ENCODE measurements around the gene HIBADH. TPM values are rescaled to one million over a fixed set of nuclear protein-coding genes. Genes with fewer than 3 reads are reported as not detected.

HIBADH gene
- polyA plus RNA-seq, 2 of the 4 experiments (the other 2 are of a cell fraction), result 49.5 to 118 TPM

- TF ChIP-seq E2F6 (IDR thresholded peaks at IDR 0.05; ENCODE audit: borderline replicate concordance, low read depth) (no peak), EHMT2 (IDR thresholded peaks at IDR 0.05; ENCODE audit: low read depth) (no peak), HDAC2 (IDR thresholded peaks at IDR 0.05) (no peak), FOXS1 (CRISPR knock-in tag; IDR thresholded peaks at IDR 0.05) (no peak), HOXA7 (CRISPR knock-in tag; IDR thresholded peaks at IDR 0.05) (no peak), CBX2 (IDR thresholded peaks at IDR 0.05; ENCODE audit: borderline replicate concordance, low read depth) (no peak), ZNF302 (CRISPR knock-in tag; IDR thresholded peaks at IDR 0.05) (no peak), ZFP36 (IDR thresholded peaks at IDR 0.05; ENCODE audit: borderline replicate concordance, partially characterized antibody) (no peak), MAZ (IDR thresholded peaks at IDR 0.05; ENCODE audit: borderline replicate concordance, low read depth, low read length) (no peak), REST (IDR thresholded peaks at IDR 0.05) (no peak), FOSB (CRISPR knock-in tag; IDR thresholded peaks at IDR 0.05) (no peak), HES2 (IDR thresholded peaks at IDR 0.05) (no peak), HMGXB4 (CRISPR knock-in tag; IDR thresholded peaks at IDR 0.05; ENCODE audit: borderline replicate concordance) (no peak)
- ATAC-seq (no peak), DNase-seq (ENCODE audit: low read depth in 1 of 2, low spot score in 1 of 2) (no peak), FAIRE-seq (no peak)
- Histone ChIP-seq H3K4me1 (no peaks in the 10 kb centered on the region), H3K4me2 (no peak overlapping the region), H3K4me3 (no peak overlapping the region), H3K9me3 (no peaks in the 10 kb centered on the region), H3K27ac (no peak overlapping the region)
- 86% methylated on average over 4 of the region's 4 CpGs for WGBS (ENCODE audit: missing lambda C conversion rate)
- ChIA-PET CTCF (interaction anchor here (1.1 to 1.4 kb wide), 2 partner anchors 9 to 339 kb away, joined by 3 read pairs; no protein-coding TSS in a partner anchor), POLR2A (no interaction called here)
Observed at GRCh38 chr7:27518561-27519350, 143.9 kb downstream of the HIBADH start.

GRCh38 chr7:27516421-27516820 lies 146.3 kb downstream of the HIBADH start:
- CTCF ChIA-PET, result interaction anchor here (0.6 kb wide), 1 partner anchor 654 kb away, joined by 3 read pairs; no protein-coding TSS in a partner anchor
- no peak for DNase-seq (ENCODE audit: low read depth in 1 of 2, low spot score in 1 of 2)
- no peak for ATAC-seq
- Histone ChIP-seq H3K4me2 (no peak overlapping the region), H3K4me1 (no peaks in the 10 kb centered on the region), H3K4me3 (no peak overlapping the region), H3K9me3 (no peaks in the 10 kb centered on the region), H3K27ac (no peak overlapping the region)
- no peak for FAIRE-seq
- POLR2A ChIA-PET, result no interaction called here
- TF ChIP-seq EHMT2 (IDR thresholded peaks at IDR 0.05; ENCODE audit: low read depth) (no peak), RFX5 (IDR thresholded peaks at IDR 0.05) (no peak), FOXS1 (CRISPR knock-in tag; IDR thresholded peaks at IDR 0.05) (no peak), HMGXB4 (CRISPR knock-in tag; IDR thresholded peaks at IDR 0.05; ENCODE audit: borderline replicate concordance) (no peak), CEBPB (IDR thresholded peaks at IDR 0.05) (no peak), FOSB (CRISPR knock-in tag; IDR thresholded peaks at IDR 0.05) (no peak), ATOH8 (CRISPR knock-in tag; IDR thresholded peaks at IDR 0.05; ENCODE audit: low read depth) (no peak), EHF (CRISPR knock-in tag; IDR thresholded peaks at IDR 0.05) (no peak), JUN (IDR thresholded peaks at IDR 0.05) (no peak)

Data from A549 (cell line).